PC-3 (cell line): ENCODE measurements around the gene ADAM23. TPM values are rescaled to one million over a fixed set of nuclear protein-coding genes. Genes with fewer than 3 reads are reported as not detected.
A peak's percentile ranks its signal among the peaks of the same experiment; 100 is the strongest.

Experiments
- ATAC-seq: fragments of 200-7000 bp; cut with Tn5 transposase; 2 replicates; pipeline ENCODE4 v1.9.1; 2020; ENCODE audit warnings: mild to moderate bottlenecking, moderate library complexity
- BruUV-seq: library from RNA; stranded (reverse); fragments of 400-500 nt; replicated peaks from 2 replicates; lab custom pipeline; 2021; lab: Mats Ljungman, UMichigan
- CTCF ChIA-PET: fragments of 300-600 bp; sonication (Branson Sonifier 250); formaldehyde crosslinking; loops from one replicate; lab custom pipeline; 2022; ENCODE audit warnings: antibody characterized with exemption; lab: Charles Lee
- POLR2A ChIA-PET: fragments of 300-600 bp; sonication (Branson Sonifier 250); formaldehyde crosslinking; loops from one replicate; lab custom pipeline; 2022; ENCODE audit warnings: antibody characterized with exemption; ENCODE audit not compliant: unreplicated experiment; lab: Charles Lee
- DNase-seq: peaks from one replicate; pipeline ENCODE4 v3.0.0-alpha.2; 2015
- H2AFZ ChIP-seq: fragments of 300-600 bp; sonication (generic); 2 replicates; pipeline ENCODE4 v1.6.0; 2016; ENCODE audit warnings: antibody characterized with exemption, low read length
- H3F3A ChIP-seq: fragments of 300-600 bp; sonication (generic); one replicate; pipeline ENCODE4 v1.6.0; 2017; ENCODE audit warnings: antibody characterized with exemption, low read length, control low read depth, mild to moderate bottlenecking; ENCODE audit not compliant: unreplicated experiment
- H3K27ac ChIP-seq: fragments of 300-600 bp; sonication (generic); 2 replicates; pipeline ENCODE4 v1.5.1; 2016; ENCODE audit warnings: mild to moderate bottlenecking, low read length
- H3K27me3 ChIP-seq: fragments of 300-600 bp; sonication (generic); 2 replicates; pipeline ENCODE4 v1.6.1; 2016; ENCODE audit warnings: low read length, mixed read lengths
- H3K36me3 ChIP-seq: fragments of 300-600 bp; sonication (generic); 2 replicates; pipeline ENCODE4 v1.6.1; 2016; ENCODE audit warnings: low read depth, mixed run types, low read length, mixed read lengths
- H3K4me1 ChIP-seq: fragments of 300-600 bp; sonication (generic); 2 replicates; pipeline ENCODE4 v1.5.1; 2016; ENCODE audit warnings: low read length; ENCODE audit not compliant: insufficient read depth
- H3K4me2 ChIP-seq: fragments of 300-600 bp; sonication (generic); 2 replicates; pipeline ENCODE4 v1.6.0; 2016; ENCODE audit warnings: low read length
- H3K4me3 ChIP-seq: fragments of 300-600 bp; sonication (generic); 2 replicates; pipeline ENCODE4 v1.5.1; 2016; ENCODE audit warnings: mild to moderate bottlenecking, low read length, mixed read lengths
- H3K79me2 ChIP-seq: fragments of 300-600 bp; sonication (generic); 2 replicates; pipeline ENCODE4 v1.6.1; 2017; ENCODE audit warnings: low read length, mixed read lengths
- H3K9ac ChIP-seq: fragments of 300-600 bp; sonication (generic); 2 replicates; pipeline ENCODE4 v1.6.0; 2016; ENCODE audit warnings: mild to moderate bottlenecking, low read length
- H3K9me2 ChIP-seq: fragments of 300-600 bp; sonication (generic); replicated peaks from 2 replicates; pipeline ENCODE4 v1.6.1; 2016; ENCODE audit warnings: mixed run types, low read length, mixed read lengths
- H3K9me3 ChIP-seq: fragments of 300-600 bp; sonication (generic); 2 replicates; pipeline ENCODE4 v1.6.1; 2016; ENCODE audit warnings: low read length, mixed read lengths
- H4K20me1 ChIP-seq: fragments of 300-600 bp; sonication (generic); 2 replicates; pipeline ENCODE4 v1.6.1; 2016; ENCODE audit warnings: low read length, mixed read lengths
- CTCF ChIP-seq: fragments of 300-600 bp; sonication (generic); conservative IDR thresholded peaks from 2 replicates; pipeline ENCODE4 v1.5.1; 2017; ENCODE audit warnings: antibody characterized with exemption, low read depth, mild to moderate bottlenecking, low read length
- EZH2 ChIP-seq: fragments of 300-600 bp; sonication (generic); IDR thresholded peaks from one replicate; pipeline ENCODE4 v1.6.1; 2017; ENCODE audit warnings: antibody characterized with exemption, mild to moderate bottlenecking, low read length; ENCODE audit not compliant: unreplicated experiment
- EZH2phosphoT487 ChIP-seq: fragments of 300-600 bp; sonication (generic); IDR thresholded peaks from 2 replicates; pipeline ENCODE4 v1.6.1; 2018; ENCODE audit warnings: mild to moderate bottlenecking, antibody characterized with exemption, low read length, borderline replicate concordance
- intact Hi-C: fragments of 100-400 bp; cut with micrococcal nuclease; formaldehyde crosslinking; loops from 2 replicates; pipeline ENCODE4 v1.9.0; 2023
- total RNA-seq: library from RNA; depleted of rRNA; stranded (reverse); fragments of >200 nt; gene quantifications from 2 replicates; pipeline ENCODE4 v1.2.3, GENCODE V29; 2014

Gene ADAM23
- total RNA-seq, 1 experiment from 2014 or later: 0.22 TPM

GRCh38 chr2:206415618-206416243, 27.6 kb upstream of the ADAM23 start:
- Histone ChIP-seq H3K27me3 (no peaks in the 10 kb centered on the region; the same call in 1 of the 2 replicates), H3K9ac (no peak overlapping the region), H3K4me1 (no peaks in the 10 kb centered on the region), H3K4me3 (no peak overlapping the region; the same call in 1 of the 2 replicates), H3K27ac (no peak overlapping the region), H3K4me2 (peak overlapping the region; percentile 41), H3K9me2 (no peaks in the 10 kb centered on the region), H4K20me1 (no peaks in the 10 kb centered on the region), H3K79me2 (no peaks in the 10 kb centered on the region), H2AFZ (peak overlapping the region; percentile 63), H3F3A (no peaks in the 10 kb centered on the region), H3K9me3 (peaks cover 6% of the 10 kb centered on the region; the same call in 1 of the 2 replicates), H3K36me3 (no peaks in the 10 kb centered on the region)
- CTCF ChIA-PET: no interaction called here
- no TSS peak for BruUV-seq
- intact Hi-C loops: no loop called here
- TF ChIP-seq CTCF (no peak), EZH2phosphoT487 (no peak), EZH2 (no peak)
- POLR2A ChIA-PET: no interaction called here
- no peak for ATAC-seq
- DNase-seq: no peak

GRCh38 chr2:206418968-206419367, 24.4 kb upstream of the ADAM23 start:
- Histone ChIP-seq H3F3A (no peaks in the 10 kb centered on the region), H3K36me3 (no peaks in the 10 kb centered on the region), H3K27me3 (peaks cover 7% of the 10 kb centered on the region), H3K4me2 (no peak overlapping the region), H3K9me2 (no peaks in the 10 kb centered on the region), H3K4me3 (no peak overlapping the region), H3K9ac (no peak overlapping the region), H4K20me1 (no peaks in the 10 kb centered on the region), H2AFZ (no peak overlapping the region), H3K79me2 (no peaks in the 10 kb centered on the region), H3K4me1 (no peaks in the 10 kb centered on the region), H3K27ac (no peak overlapping the region), H3K9me3 (peaks cover 6% of the 10 kb centered on the region; the same call in 1 of the 2 replicates)
- POLR2A ChIA-PET: no interaction called here
- TF ChIP-seq EZH2 (no peak), EZH2phosphoT487 (no peak), CTCF (no peak)
- intact Hi-C loops: no loop called here
- no peak for ATAC-seq
- no peak for DNase-seq
- CTCF ChIA-PET: no interaction called here
- no TSS peak for BruUV-seq

- TF ChIP-seq CTCF (no peak), EZH2 (no peak), EZH2phosphoT487 (no peak)
- Histone ChIP-seq H3K36me3 (no peaks in the 10 kb centered on the region), H3K4me2 (no peak overlapping the region), H3K79me2 (no peaks in the 10 kb centered on the region), H4K20me1 (no peaks in the 10 kb centered on the region), H3K27me3 (peaks cover 18% of the 10 kb centered on the region), H3K9me3 (peaks cover 6% of the 10 kb centered on the region; the same call in 1 of the 2 replicates), H3K27ac (no peak overlapping the region), H3K9ac (no peak overlapping the region), H2AFZ (no peak overlapping the region), H3F3A (no peaks in the 10 kb centered on the region), H3K9me2 (no peaks in the 10 kb centered on the region), H3K4me3 (no peak overlapping the region), H3K4me1 (no peaks in the 10 kb centered on the region)
- no peak for DNase-seq
- ChIA-PET POLR2A (no interaction called here), CTCF (no interaction called here)
- no TSS peak for BruUV-seq
- ATAC-seq: no peak
- intact Hi-C loops: no loop called here
Measured at GRCh38 chr2:206420721-206421120, 22.6 kb upstream of the ADAM23 start.
